GM18507 (cell line): ENCODE data around the gene SFTA2.
"Not testable (repeated sequence)": the region's sequence is repeated elsewhere in the genome, so short reads cannot be mapped to it uniquely, and the experiment has no call there.

Experiments
- DNase-seq: peaks from one replicate; pipeline ENCODE4 v3.0.0; 2011; ENCODE audit warnings: low read depth; ENCODE audit not compliant: insufficient read length; ENCODE audit errors: extremely low spot score
- FAIRE-seq: peaks from 2 replicates; lab custom pipeline; 2011; peaks lifted over from hg19 to GRCh38; lab: Jason Lieb, UNC

SFTA2 gene

GRCh38 chr6:30945281-30945680, 13.3 kb upstream of the SFTA2 start:
- DNase-seq (no peak), FAIRE-seq (no peak)

- FAIRE-seq (no peak), DNase-seq (no peak)
These were observed 12.1 kb upstream of the SFTA2 start for GRCh38 chr6:30944051-30944450.

GRCh38 chr6:30942338-30943060, 10.5 kb upstream of the SFTA2 start:
- FAIRE-seq, result no peak
- DNase-seq, result no peak

- DNase-seq, result no peak
- FAIRE-seq, result no peak
These were observed 8.5 kb upstream of the SFTA2 start, which contains the start of gene MUCL3 for GRCh38 chr6:30940361-30940986. TSS of gene MUCL3 (plus strand) at chr6:30940973. CDS start at chr6:30941000, 27 bp downstream.

- DNase-seq (no peak), FAIRE-seq (no peak)
These were observed 7.5 kb upstream of the SFTA2 start for GRCh38 chr6:30939473-30939872.

GRCh38 chr6:30938730-30939129, 6.8 kb upstream of the SFTA2 start:
- no peak for FAIRE-seq

GRCh38 chr6:30937265-30937664, 5.3 kb upstream of the SFTA2 start:
- no peak for FAIRE-seq

More at GRCh38 chr6:30938730-30939129, 6.8 kb upstream of the SFTA2 start:
- DNase-seq, result no peak

GRCh38 chr6:30935018-30935417, 3.0 kb upstream of the SFTA2 start:
- DNase-seq (no peak), FAIRE-seq (no peak)

More at GRCh38 chr6:30937265-30937664, 5.3 kb upstream of the SFTA2 start:
- no peak for DNase-seq

GRCh38 chr6:30932665-30933365, 845 bp upstream of the SFTA2 start:
- DNase-seq (no peak), FAIRE-seq (no peak)

GRCh38 chr6:30931272-30931671, 698 bp downstream of the SFTA2 start:
- DNase-seq (no peak), FAIRE-seq (no peak)

- DNase-seq (no peak), FAIRE-seq (no peak)
These were observed 1.5 kb downstream of the SFTA2 start for GRCh38 chr6:30930506-30930905.

GRCh38 chr6:30928677-30929076, 3.3 kb downstream of the SFTA2 start:
- no peak for FAIRE-seq
- no peak for DNase-seq

- FAIRE-seq, result not testable (repeated sequence)
These were observed 4.9 kb downstream of the SFTA2 start for GRCh38 chr6:30927080-30927479.

GRCh38 chr6:30926644-30927043, 5.3 kb downstream of the SFTA2 start:
- FAIRE-seq, result no peak
- DNase-seq, result no peak

More at GRCh38 chr6:30927080-30927479, 4.9 kb downstream of the SFTA2 start:
- not testable (repeated sequence) for DNase-seq

GRCh38 chr6:30924040-30924627, 7.8 kb downstream of the SFTA2 start:
- FAIRE-seq, DNase-seq: not testable (repeated sequence)

- DNase-seq, result no peak
- FAIRE-seq, result no peak
These were observed 9.5 kb downstream of the SFTA2 start for GRCh38 chr6:30922447-30922852.

GRCh38 chr6:30918670-30919069, 13.3 kb downstream of the SFTA2 start:
- no peak for FAIRE-seq

GRCh38 chr6:30917487-30917886, 14.5 kb downstream of the SFTA2 start:
- no peak for DNase-seq
- FAIRE-seq, result no peak

More at GRCh38 chr6:30918670-30919069, 13.3 kb downstream of the SFTA2 start:
- DNase-seq, result no peak

- no peak for FAIRE-seq
- no peak for DNase-seq
These were observed 14.9 kb downstream of the SFTA2 start for GRCh38 chr6:30917041-30917440.

GRCh38 chr6:30915591-30915946, 16.4 kb downstream of the SFTA2 start:
- peak; percentile 73 for FAIRE-seq
- peak; percentile 42 for DNase-seq
